Measurements from ENCODE around the gene POU6F2. TPM values are rescaled to one million over a fixed set of nuclear protein-coding genes. Genes with fewer than 3 reads are reported as not detected.
"Not testable (repeated sequence)": the region's sequence is repeated elsewhere in the genome, so short reads cannot be mapped to it uniquely, and the experiment has no call there.

The POU6F2 gene
- total and polyA plus RNA-seq, 4 donors = 1.1 to 2.0 (median 1.6) TPM

- Histone ChIP-seq H3K9me3 (ENCODE audit: control insufficient read depth, insufficient read depth, low read length) (no peaks in the 10 kb centered on the region), H3K4me3 (ENCODE audit: low read depth, low read length) (no peak overlapping the region), H3K36me3 (ENCODE audit: control insufficient read depth, insufficient read depth, low read length) (no peaks in the 10 kb centered on the region), H3K27me3 (ENCODE audit: control insufficient read depth, insufficient read depth, low read length) (no peaks in the 10 kb centered on the region), H3K4me1 (ENCODE audit: control insufficient read depth, insufficient read depth, low read length) (no peaks in the 10 kb centered on the region), H3K27ac (ENCODE audit: low read depth, low read length) (no peak overlapping the region)
- 100% methylated on average over 1 of the region's 1 CpG for WGBS (ENCODE audit: insufficient coverage)
- DNase-seq (ENCODE audit: low read depth in 4 of 6, low spot score in 6 of 6) = no peak
Measured at GRCh38 chr7:39372383-39372782, 394.7 kb downstream of the POU6F2 start.

DNA sequence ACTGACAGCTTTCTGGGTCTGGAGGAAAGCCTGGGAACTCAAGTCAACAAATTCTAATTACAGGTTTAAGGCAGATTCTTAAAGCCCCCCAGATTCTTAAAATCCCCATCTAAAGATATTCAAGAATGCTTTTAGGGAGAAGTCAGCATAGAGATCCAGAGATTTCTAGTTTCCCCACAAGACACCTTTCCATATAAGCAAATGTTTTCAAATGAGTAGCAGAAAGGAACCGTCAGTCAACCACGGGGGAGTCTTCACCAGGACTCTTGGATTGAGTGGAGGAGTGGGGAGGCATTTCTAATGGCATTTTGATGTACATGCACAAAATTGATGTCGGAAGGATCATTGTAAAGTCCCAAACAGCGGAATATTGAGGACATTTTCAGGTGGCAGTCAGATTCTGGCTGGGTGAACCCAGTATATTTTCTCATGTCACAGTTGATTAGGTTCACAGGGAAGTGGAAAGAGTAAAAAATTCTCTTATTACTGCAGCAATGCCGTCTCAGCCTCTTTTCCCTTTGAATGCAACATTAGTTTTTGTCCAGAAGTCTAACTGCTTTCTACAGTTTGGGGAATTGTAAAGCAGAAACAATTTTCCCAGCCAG, 396.8 kb downstream of the POU6F2 start:
- Histone ChIP-seq H3K9me3 (ENCODE audit: control insufficient read depth, insufficient read depth, low read length) (no peaks in the 10 kb centered on the region), H3K4me3 (ENCODE audit: low read depth, low read length) (no peak overlapping the region), H3K27me3 (ENCODE audit: control insufficient read depth, insufficient read depth, low read length) (no peaks in the 10 kb centered on the region), H3K36me3 (ENCODE audit: control insufficient read depth, insufficient read depth, low read length) (no peaks in the 10 kb centered on the region), H3K4me1 (ENCODE audit: control insufficient read depth, insufficient read depth, low read length) (no peaks in the 10 kb centered on the region), H3K27ac (ENCODE audit: low read depth, low read length) (no peak overlapping the region)
- WGBS (ENCODE audit: insufficient coverage) = 70% methylated on average over 2 of the region's 5 CpGs
- peak in 1 of 6 donors; percentile 56 for DNase-seq (ENCODE audit: low read depth in 4 of 6, low spot score in 6 of 6)

GRCh38 chr7:39375047-39375873, 397.6 kb downstream of the POU6F2 start:
- Histone ChIP-seq H3K4me1 (ENCODE audit: control insufficient read depth, insufficient read depth, low read length) (no peaks in the 10 kb centered on the region), H3K4me3 (ENCODE audit: low read depth, low read length) (no peak overlapping the region), H3K36me3 (ENCODE audit: control insufficient read depth, insufficient read depth, low read length) (no peaks in the 10 kb centered on the region), H3K27me3 (ENCODE audit: control insufficient read depth, insufficient read depth, low read length) (no peaks in the 10 kb centered on the region), H3K9me3 (ENCODE audit: control insufficient read depth, insufficient read depth, low read length) (no peaks in the 10 kb centered on the region), H3K27ac (ENCODE audit: low read depth, low read length) (no peak overlapping the region)
- DNase-seq (ENCODE audit: low read depth in 4 of 6, low spot score in 6 of 6) = no peak
- WGBS (ENCODE audit: insufficient coverage) = 65% methylated on average over 3 of the region's 9 CpGs

- DNase-seq (ENCODE audit: low read depth in 4 of 6, low spot score in 6 of 6) = no peak
Measured at GRCh38 chr7:39375874-39376190, 398.1 kb downstream of the POU6F2 start.

GRCh38 chr7:39376881-39377280, 399.2 kb downstream of the POU6F2 start:
- H3K27me3 ChIP-seq (ENCODE audit: control insufficient read depth, insufficient read depth, low read length); H3K36me3 ChIP-seq (ENCODE audit: control insufficient read depth, insufficient read depth, low read length); H3K4me1 ChIP-seq (ENCODE audit: control insufficient read depth, insufficient read depth, low read length); H3K9me3 ChIP-seq (ENCODE audit: control insufficient read depth, insufficient read depth, low read length); H3K4me3 ChIP-seq (ENCODE audit: low read depth, low read length); H3K27ac ChIP-seq (ENCODE audit: low read depth, low read length); DNase-seq (ENCODE audit: low read depth in 4 of 6, low spot score in 6 of 6): not testable (repeated sequence)
- 80% methylated on average over 1 of the region's 5 CpGs for WGBS (ENCODE audit: insufficient coverage)

More at GRCh38 chr7:39375874-39376190, 398.1 kb downstream of the POU6F2 start:
- Histone ChIP-seq H3K4me1 (ENCODE audit: control insufficient read depth, insufficient read depth, low read length) (no peaks in the 10 kb centered on the region), H3K27ac (ENCODE audit: low read depth, low read length) (no peak overlapping the region), H3K9me3 (ENCODE audit: control insufficient read depth, insufficient read depth, low read length) (no peaks in the 10 kb centered on the region), H3K36me3 (ENCODE audit: control insufficient read depth, insufficient read depth, low read length) (no peaks in the 10 kb centered on the region), H3K4me3 (ENCODE audit: low read depth, low read length) (no peak overlapping the region), H3K27me3 (ENCODE audit: control insufficient read depth, insufficient read depth, low read length) (no peaks in the 10 kb centered on the region)

DNA sequence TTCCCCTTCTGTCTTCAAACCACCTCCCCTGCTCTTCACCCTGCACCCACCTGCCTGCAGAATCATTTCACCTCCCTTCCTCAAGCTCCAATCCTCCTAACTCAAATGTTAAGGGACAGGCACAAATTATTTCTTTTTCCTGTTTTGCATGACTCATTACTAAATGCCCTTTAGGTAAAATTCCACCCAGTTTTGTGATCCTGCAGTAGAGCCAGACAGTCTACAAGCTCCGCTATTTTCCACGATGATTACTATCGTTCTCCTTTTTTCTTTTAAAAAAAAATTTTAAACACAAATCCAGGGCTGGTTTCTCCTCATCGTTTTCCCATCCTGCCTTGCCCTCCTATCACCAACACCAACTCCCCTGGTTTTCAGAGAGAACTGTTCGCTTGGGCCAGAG, 401.7 kb downstream of the POU6F2 start:
- H3K4me3 ChIP-seq (ENCODE audit: low read depth, low read length) = no peak overlapping the region
- no peaks in the 10 kb centered on the region for H3K4me1 ChIP-seq (ENCODE audit: control insufficient read depth, insufficient read depth, low read length)
- no peaks in the 10 kb centered on the region for H3K27me3 ChIP-seq (ENCODE audit: control insufficient read depth, insufficient read depth, low read length)
- no peaks in the 10 kb centered on the region for H3K36me3 ChIP-seq (ENCODE audit: control insufficient read depth, insufficient read depth, low read length)
- H3K27ac ChIP-seq (ENCODE audit: low read depth, low read length) = no peak overlapping the region
- DNase-seq (ENCODE audit: low read depth in 4 of 6, low spot score in 6 of 6) = no peak
- WGBS (ENCODE audit: insufficient coverage) = 94% methylated on average over 3 of the region's 5 CpGs
- H3K9me3 ChIP-seq (ENCODE audit: control insufficient read depth, insufficient read depth, low read length) = no peaks in the 10 kb centered on the region

DNA sequence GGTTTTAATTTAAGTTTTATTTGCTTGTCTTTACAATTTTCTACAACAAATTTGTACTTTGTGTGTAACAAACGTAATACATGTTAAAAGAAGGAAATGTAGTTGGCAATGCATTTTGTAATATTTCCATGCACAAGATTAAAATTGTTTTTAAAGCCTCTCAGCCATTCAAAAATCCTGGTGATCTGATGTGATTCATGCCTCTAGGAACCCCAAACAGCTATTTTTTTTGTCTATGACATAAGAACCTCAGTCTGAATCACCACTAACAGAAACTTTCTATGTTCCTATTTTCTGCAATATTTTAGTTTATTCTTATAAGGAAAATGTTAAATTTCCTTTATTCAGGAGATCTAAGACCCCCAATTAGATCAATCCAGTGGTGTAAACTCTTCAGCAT, 405.4 kb downstream of the POU6F2 start:
- no peaks in the 10 kb centered on the region for H3K9me3 ChIP-seq (ENCODE audit: control insufficient read depth, insufficient read depth, low read length)
- H3K27me3 ChIP-seq (ENCODE audit: control insufficient read depth, insufficient read depth, low read length) = no peaks in the 10 kb centered on the region
- no peak overlapping the region for H3K27ac ChIP-seq (ENCODE audit: low read depth, low read length)
- H3K36me3 ChIP-seq (ENCODE audit: control insufficient read depth, insufficient read depth, low read length) = no peaks in the 10 kb centered on the region
- no CpG with 5 or more reads among the region's 1 CpG for WGBS (ENCODE audit: insufficient coverage)
- H3K4me1 ChIP-seq (ENCODE audit: control insufficient read depth, insufficient read depth, low read length) = no peaks in the 10 kb centered on the region
- no peak overlapping the region for H3K4me3 ChIP-seq (ENCODE audit: low read depth, low read length)
- DNase-seq (ENCODE audit: low read depth in 4 of 6, low spot score in 6 of 6) = no peak

DNA sequence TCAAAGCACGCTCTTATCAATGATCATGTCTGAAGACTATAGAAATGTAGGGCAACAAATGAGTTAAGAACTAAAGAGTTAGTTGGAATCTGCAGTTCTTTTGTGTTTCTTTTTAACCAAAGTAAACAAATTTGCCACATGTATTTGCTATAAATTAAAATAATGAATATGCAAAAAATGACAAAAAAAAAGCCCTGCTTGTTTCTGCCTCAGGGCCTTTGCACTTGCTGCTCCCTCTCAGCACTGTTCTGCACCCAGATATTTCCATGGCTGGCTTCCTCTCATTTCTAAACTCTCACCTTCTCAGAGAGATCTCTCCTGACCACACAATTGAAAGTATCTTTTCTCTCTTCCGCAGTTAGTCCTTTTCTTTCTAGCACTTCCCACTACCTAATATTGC, 406.7 kb downstream of the POU6F2 start:
- WGBS (ENCODE audit: insufficient coverage) = no CpG with 5 or more reads among the region's 2 CpGs
- Histone ChIP-seq H3K36me3 (ENCODE audit: control insufficient read depth, insufficient read depth, low read length) (no peaks in the 10 kb centered on the region), H3K4me1 (ENCODE audit: control insufficient read depth, insufficient read depth, low read length) (no peaks in the 10 kb centered on the region), H3K27me3 (ENCODE audit: control insufficient read depth, insufficient read depth, low read length) (no peaks in the 10 kb centered on the region), H3K4me3 (ENCODE audit: low read depth, low read length) (no peak overlapping the region), H3K9me3 (ENCODE audit: control insufficient read depth, insufficient read depth, low read length) (no peaks in the 10 kb centered on the region), H3K27ac (ENCODE audit: low read depth, low read length) (no peak overlapping the region)
- DNase-seq (ENCODE audit: low read depth in 4 of 6, low spot score in 6 of 6) = no peak

- H3K4me3 ChIP-seq (ENCODE audit: low read depth, low read length) = no peak overlapping the region
Measured at GRCh38 chr7:39386718-39387117, 409.0 kb downstream of the POU6F2 start.

GRCh38 chr7:39392151-39392550, 414.4 kb downstream of the POU6F2 start:
- DNase-seq (ENCODE audit: low read depth in 4 of 6, low spot score in 6 of 6) = no peak
- H3K4me1 ChIP-seq (ENCODE audit: control insufficient read depth, insufficient read depth, low read length) = no peaks in the 10 kb centered on the region
- H3K27ac ChIP-seq (ENCODE audit: low read depth, low read length) = no peak overlapping the region
- no CpG with 5 or more reads among the region's 2 CpGs for WGBS (ENCODE audit: insufficient coverage)
- H3K9me3 ChIP-seq (ENCODE audit: control insufficient read depth, insufficient read depth, low read length) = no peaks in the 10 kb centered on the region
- H3K27me3 ChIP-seq (ENCODE audit: control insufficient read depth, insufficient read depth, low read length) = no peaks in the 10 kb centered on the region
- H3K4me3 ChIP-seq (ENCODE audit: low read depth, low read length) = no peak overlapping the region
- H3K36me3 ChIP-seq (ENCODE audit: control insufficient read depth, insufficient read depth, low read length) = no peaks in the 10 kb centered on the region

More at GRCh38 chr7:39386718-39387117, 409.0 kb downstream of the POU6F2 start:
- 56% methylated on average over 3 of the region's 5 CpGs for WGBS (ENCODE audit: insufficient coverage)
- no peaks in the 10 kb centered on the region for H3K4me1 ChIP-seq (ENCODE audit: control insufficient read depth, insufficient read depth, low read length)
- no peaks in the 10 kb centered on the region for H3K36me3 ChIP-seq (ENCODE audit: control insufficient read depth, insufficient read depth, low read length)
- no peak for DNase-seq (ENCODE audit: low read depth in 4 of 6, low spot score in 6 of 6)
- no peaks in the 10 kb centered on the region for H3K9me3 ChIP-seq (ENCODE audit: control insufficient read depth, insufficient read depth, low read length)
- H3K27ac ChIP-seq (ENCODE audit: low read depth, low read length) = no peak overlapping the region
- H3K27me3 ChIP-seq (ENCODE audit: control insufficient read depth, insufficient read depth, low read length) = no peaks in the 10 kb centered on the region

All from spinal cord (tissue), 10 donors.